K562 (cell line): ENCODE results near the gene SLC26A11. TPM values are rescaled to one million over a fixed set of nuclear protein-coding genes. Genes with fewer than 3 reads are reported as not detected.

Experiments used
- ADNP ChIP-seq: fragments of 200-800 bp; sonication (Bioruptor generic); IDR thresholded peaks from 2 replicates; pipeline ENCODE4 v1.6.1; 2016; ENCODE audit warnings: missing genetic modification characterization, missing compliant biosample characterization
- ATF1 ChIP-seq, 2 experiments: fragments of 450-650 bp in 1 of 2; IDR thresholded peaks; 2 replicates each; pipeline ENCODE4 v1.6.1; 2016; ENCODE audit warnings: missing compliant biosample characterization in 1 of 2, missing genetic modification characterization in 1 of 2
- BCL6 ChIP-seq: fragments of 250-450 bp; sonication (Bioruptor Pico); IDR thresholded peaks from 2 replicates; pipeline ENCODE4 v1.4.0; 2020
- EZH2 ChIP-seq: IDR thresholded peaks from 2 replicates; pipeline ENCODE4 v1.6.1; 2012; ENCODE audit warnings: low read depth, mild to moderate bottlenecking, inconsistent platforms, low read length, borderline replicate concordance
- HDAC2 ChIP-seq: fragments of 450-650 bp; IDR thresholded peaks from 2 replicates; pipeline ENCODE4 v1.6.1; 2016; ENCODE audit warnings: mild to moderate bottlenecking
- HLTF ChIP-seq: fragments of 450-650 bp; IDR thresholded peaks from 2 replicates; pipeline ENCODE4 v1.6.1; 2016
- MIER1 ChIP-seq: fragments of 450-650 bp; IDR thresholded peaks from 2 replicates; pipeline ENCODE4 v1.6.1; 2016; ENCODE audit warnings: antibody characterized with exemption, mild to moderate bottlenecking, low read depth
- MTA2 ChIP-seq: fragments of 450-650 bp; IDR thresholded peaks from 2 replicates; pipeline ENCODE4 v1.6.1; 2016; ENCODE audit warnings: low read depth
- NCOR1 ChIP-seq: fragments of 450-650 bp; IDR thresholded peaks from 2 replicates; pipeline ENCODE4 v1.6.1; 2016; ENCODE audit warnings: mild to moderate bottlenecking, moderate library complexity
- NFATC3 ChIP-seq: fragments of 450-650 bp; IDR thresholded peaks from 2 replicates; pipeline ENCODE4 v1.6.1; 2017; ENCODE audit warnings: mild to moderate bottlenecking
- PHF20 ChIP-seq: fragments of 450-650 bp; IDR thresholded peaks from 2 replicates; pipeline ENCODE4 v1.6.1; 2018; ENCODE audit not compliant: partially characterized antibody
- PPARD ChIP-seq: fragments of 250-450 bp; sonication (Bioruptor Pico); IDR thresholded peaks from 2 replicates; pipeline ENCODE4 v1.8.0; 2022; ENCODE audit warnings: inconsistent platforms, mild to moderate bottlenecking, moderate library complexity
- RBM39 ChIP-seq: fragments of 200-400 bp; formaldehyde crosslinking; optimal IDR thresholded peaks from 2 replicates; pipeline ENCODE3; 2018; ENCODE audit warnings: low read depth, low read length
- SIN3B ChIP-seq: fragments of 450-650 bp; IDR thresholded peaks from 2 replicates; pipeline ENCODE4 v1.6.1; 2017; ENCODE audit warnings: low read depth, mild to moderate bottlenecking, moderate library complexity
- SLC30A9 ChIP-seq: fragments of 250-450 bp; sonication (Bioruptor Pico); IDR thresholded peaks from 2 replicates; pipeline ENCODE4 v1.8.0; 2022; ENCODE audit warnings: mild to moderate bottlenecking, moderate library complexity
- TEAD1 ChIP-seq, 2 experiments: fragments of 450-650 bp in 1 of 2; sonication (generic) in 1 of 2; formaldehyde crosslinking; IDR thresholded peaks; 2 replicates each; pipeline versions ENCODE4 v1.4.0 to v1.8.0; 2020 to 2022; ENCODE audit warnings: mild to moderate bottlenecking in 2 of 2, missing genetic modification reagents in 1 of 2
- XRCC3 ChIP-seq: fragments of 450-650 bp; IDR thresholded peaks from 2 replicates; pipeline ENCODE4 v1.6.1; 2017; ENCODE audit warnings: mild to moderate bottlenecking, moderate library complexity
- ZBTB7A ChIP-seq: IDR thresholded peaks from 2 replicates; pipeline ENCODE4 v1.6.1; 2011; ENCODE audit warnings: low read depth, mild to moderate bottlenecking, low read length, moderate library complexity, borderline replicate concordance; ENCODE audit not compliant: control insufficient read depth
- ZEB2 ChIP-seq: fragments of 450-650 bp; IDR thresholded peaks from 2 replicates; pipeline ENCODE4 v1.6.1; 2016
- ZFX ChIP-seq: sonication (generic); formaldehyde crosslinking; IDR thresholded peaks from 2 replicates; pipeline ENCODE4 v1.8.0; 2022; ENCODE audit warnings: mild to moderate bottlenecking, missing genetic modification reagents, moderate library complexity
- ZNF12 ChIP-seq: sonication (generic); formaldehyde crosslinking; IDR thresholded peaks from 2 replicates; pipeline ENCODE4 v1.4.0; 2020; ENCODE audit warnings: mild to moderate bottlenecking, missing genetic modification reagents
- ZNF445 ChIP-seq: fragments of 250-450 bp; sonication (Bioruptor Pico); IDR thresholded peaks from 2 replicates; pipeline ENCODE4 v1.4.0; 2020; ENCODE audit warnings: low read depth, mild to moderate bottlenecking, moderate library complexity
- ZNF507 ChIP-seq: conservative IDR thresholded peaks from 2 replicates; pipeline ENCODE4 v1.6.1; 2017; ENCODE audit warnings: missing genetic modification characterization, missing compliant biosample characterization
- polyA plus RNA-seq, 8 experiments: library from polyadenylated mRNA; depleted of rRNA in 4 of 8; stranded (reverse) in 5 of 8; unstranded in 3 of 8; fragments of >200 nt; fragmentation: Nextera tagmentation in 2 of 8; fragmentation: Illumina TruSeq in 1 of 8; extraction: Ambion mirVana in 2 of 8; extraction: Trizol in 1 of 8; gene quantifications; 2 replicates each; pipeline versions ENCODE4 v1.2.1 to v1.2.3, GENCODE V29; 2011 to 2014; ENCODE audit warnings: inconsistent platforms in 1 of 8, missing spikeins in 1 of 8
- total RNA-seq, 7 experiments: library from RNA; depleted of rRNA in 6 of 7; stranded (reverse); fragments of >200 nt in 6 of 7; fragmentation: Illumina TruSeq in 2 of 7; extraction: Trizol in 2 of 7; gene quantifications; 2 replicates each; pipeline versions ENCODE4 v1.2.1 to v1.2.3, GENCODE V29; 2011 to 2021; ENCODE audit warnings: low replicate concordance in 1 of 7
- TF ChIP-seq, protein P1 (sequence below): fragments of 450-650 bp; IDR thresholded peaks from 2 replicates; pipeline ENCODE4 v1.7.0; 2016; ENCODE audit warnings: borderline replicate concordance
- TF ChIP-seq, protein P2 (sequence below): fragments of 450-650 bp; IDR thresholded peaks from 2 replicates; pipeline ENCODE4 v1.6.1; 2016; ENCODE audit warnings: missing biosample characterization, missing genetic modification characterization
- TF ChIP-seq, protein P3 (sequence below): fragments of 450-650 bp; formaldehyde crosslinking; IDR thresholded peaks from 2 replicates; pipeline ENCODE4 v1.4.0; 2020; ENCODE audit warnings: mild to moderate bottlenecking, mixed read lengths
- TF ChIP-seq, protein P4 (sequence below): fragments of 450-650 bp; formaldehyde crosslinking; IDR thresholded peaks from 2 replicates; pipeline ENCODE4 v1.4.0; 2022; ENCODE audit warnings: missing genetic modification characterization

The SLC26A11 gene
- total and polyA plus RNA-seq, 9 of the 15 experiments (the other 6 are each of a cell fraction or from before 2014, with no cell fraction given), result 0.06 to 3.1 (median 1.2) TPM; not detected in 1

DNA sequence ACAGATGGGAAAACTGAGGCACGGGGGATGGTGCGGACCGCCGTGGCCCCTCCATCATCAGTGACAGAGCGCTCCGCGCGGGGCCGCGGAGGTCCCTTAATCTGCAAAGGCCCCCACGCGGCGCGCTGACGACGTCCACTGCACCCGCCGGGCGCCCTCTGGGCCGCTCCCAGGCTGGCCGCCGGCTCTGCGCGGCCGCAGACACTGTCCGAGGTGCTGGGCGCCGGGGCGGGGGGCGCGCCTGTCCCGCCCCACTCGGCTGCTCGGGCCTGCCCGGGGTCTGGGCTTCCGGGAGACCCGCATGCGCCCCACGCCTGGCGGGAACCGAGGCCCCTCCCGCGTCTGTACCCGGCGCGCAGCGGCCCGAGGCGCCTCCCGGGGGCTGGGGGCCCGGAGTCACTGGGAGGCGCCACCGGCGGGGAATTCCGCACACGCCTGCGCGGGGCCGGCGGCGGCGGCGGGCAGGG lies 39.9 kb downstream of the SLC26A11 start (continued):
- TF ChIP-seq, protein P1, sequence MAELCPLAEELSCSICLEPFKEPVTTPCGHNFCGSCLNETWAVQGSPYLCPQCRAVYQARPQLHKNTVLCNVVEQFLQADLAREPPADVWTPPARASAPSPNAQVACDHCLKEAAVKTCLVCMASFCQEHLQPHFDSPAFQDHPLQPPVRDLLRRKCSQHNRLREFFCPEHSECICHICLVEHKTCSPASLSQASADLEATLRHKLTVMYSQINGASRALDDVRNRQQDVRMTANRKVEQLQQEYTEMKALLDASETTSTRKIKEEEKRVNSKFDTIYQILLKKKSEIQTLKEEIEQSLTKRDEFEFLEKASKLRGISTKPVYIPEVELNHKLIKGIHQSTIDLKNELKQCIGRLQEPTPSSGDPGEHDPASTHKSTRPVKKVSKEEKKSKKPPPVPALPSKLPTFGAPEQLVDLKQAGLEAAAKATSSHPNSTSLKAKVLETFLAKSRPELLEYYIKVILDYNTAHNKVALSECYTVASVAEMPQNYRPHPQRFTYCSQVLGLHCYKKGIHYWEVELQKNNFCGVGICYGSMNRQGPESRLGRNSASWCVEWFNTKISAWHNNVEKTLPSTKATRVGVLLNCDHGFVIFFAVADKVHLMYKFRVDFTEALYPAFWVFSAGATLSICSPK, result no peak
- TF ChIP-seq BCL6 (CRISPR knock-in tag) (no peak), ZNF507 (tag) (no peak), SIN3B (peak; percentile 76), ATF1 (CRISPR knock-in tag; IDR thresholded peaks at IDR 0.05) (no peak), ATF1 (tag; IDR thresholded peaks at IDR 0.05) (peak; percentile 61), SLC30A9 (CRISPR knock-in tag) (no peak), ZNF12 (CRISPR knock-in tag) (no peak), PHF20 (no peak), ZEB2 (no peak), HDAC2 (no peak), HLTF (no peak), MIER1 (no peak), MTA2 (no peak), ZBTB7A (peak; percentile 99), EZH2 (no peak), XRCC3 (no peak), NFATC3 (no peak), NCOR1 (no peak), ZNF445 (no peak), TEAD1 (CRISPR knock-in tag; IDR thresholded peaks at IDR 0.05) (no peak), ADNP (tag) (no peak), PPARD (no peak), RBM39 (no peak), ZFX (CRISPR knock-in tag) (peak; percentile 70)
- TF ChIP-seq, protein P2, sequence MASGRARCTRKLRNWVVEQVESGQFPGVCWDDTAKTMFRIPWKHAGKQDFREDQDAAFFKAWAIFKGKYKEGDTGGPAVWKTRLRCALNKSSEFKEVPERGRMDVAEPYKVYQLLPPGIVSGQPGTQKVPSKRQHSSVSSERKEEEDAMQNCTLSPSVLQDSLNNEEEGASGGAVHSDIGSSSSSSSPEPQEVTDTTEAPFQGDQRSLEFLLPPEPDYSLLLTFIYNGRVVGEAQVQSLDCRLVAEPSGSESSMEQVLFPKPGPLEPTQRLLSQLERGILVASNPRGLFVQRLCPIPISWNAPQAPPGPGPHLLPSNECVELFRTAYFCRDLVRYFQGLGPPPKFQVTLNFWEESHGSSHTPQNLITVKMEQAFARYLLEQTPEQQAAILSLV (tag), result no peak
- TF ChIP-seq, protein P3, sequence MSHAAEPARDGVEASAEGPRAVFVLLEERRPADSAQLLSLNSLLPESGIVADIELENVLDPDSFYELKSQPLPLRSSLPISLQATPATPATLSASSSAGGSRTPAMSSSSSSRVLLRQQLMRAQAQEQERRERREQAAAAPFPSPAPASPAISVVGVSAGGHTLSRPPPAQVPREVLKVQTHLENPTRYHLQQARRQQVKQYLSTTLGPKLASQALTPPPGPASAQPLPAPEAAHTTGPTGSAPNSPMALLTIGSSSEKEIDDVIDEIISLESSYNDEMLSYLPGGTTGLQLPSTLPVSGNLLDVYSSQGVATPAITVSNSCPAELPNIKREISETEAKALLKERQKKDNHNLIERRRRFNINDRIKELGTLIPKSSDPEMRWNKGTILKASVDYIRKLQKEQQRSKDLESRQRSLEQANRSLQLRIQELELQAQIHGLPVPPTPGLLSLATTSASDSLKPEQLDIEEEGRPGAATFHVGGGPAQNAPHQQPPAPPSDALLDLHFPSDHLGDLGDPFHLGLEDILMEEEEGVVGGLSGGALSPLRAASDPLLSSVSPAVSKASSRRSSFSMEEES (CRISPR knock-in tag), result no peak
- TF ChIP-seq, protein P4, sequence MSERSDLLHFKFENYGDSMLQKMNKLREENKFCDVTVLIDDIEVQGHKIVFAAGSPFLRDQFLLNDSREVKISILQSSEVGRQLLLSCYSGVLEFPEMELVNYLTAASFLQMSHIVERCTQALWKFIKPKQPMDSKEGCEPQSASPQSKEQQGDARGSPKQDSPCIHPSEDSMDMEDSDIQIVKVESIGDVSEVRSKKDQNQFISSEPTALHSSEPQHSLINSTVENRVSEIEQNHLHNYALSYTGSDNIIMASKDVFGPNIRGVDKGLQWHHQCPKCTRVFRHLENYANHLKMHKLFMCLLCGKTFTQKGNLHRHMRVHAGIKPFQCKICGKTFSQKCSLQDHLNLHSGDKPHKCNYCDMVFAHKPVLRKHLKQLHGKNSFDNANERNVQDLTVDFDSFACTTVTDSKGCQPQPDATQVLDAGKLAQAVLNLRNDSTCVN (CRISPR knock-in tag), result no peak
